C4-2B (cell line): Measurements from ENCODE around the gene CARHSP1.
A peak's percentile ranks its signal among the peaks of the same experiment; 100 is the strongest.

Experiments
- H3K27ac ChIP-seq: fragments of 450-650 bp; 2 replicates; pipeline ENCODE4 v1.5.1; 2017
- ZFX ChIP-seq: fragments of 450-650 bp; IDR thresholded peaks from 2 replicates; pipeline ENCODE4 v1.6.1; 2017
- TF ChIP-seq, protein P1 (sequence below): fragments of 450-650 bp; conservative IDR thresholded peaks from 2 replicates; pipeline ENCODE4 v1.5.1; 2017; ENCODE audit warnings: mild to moderate bottlenecking

Gene CARHSP1

DNA sequence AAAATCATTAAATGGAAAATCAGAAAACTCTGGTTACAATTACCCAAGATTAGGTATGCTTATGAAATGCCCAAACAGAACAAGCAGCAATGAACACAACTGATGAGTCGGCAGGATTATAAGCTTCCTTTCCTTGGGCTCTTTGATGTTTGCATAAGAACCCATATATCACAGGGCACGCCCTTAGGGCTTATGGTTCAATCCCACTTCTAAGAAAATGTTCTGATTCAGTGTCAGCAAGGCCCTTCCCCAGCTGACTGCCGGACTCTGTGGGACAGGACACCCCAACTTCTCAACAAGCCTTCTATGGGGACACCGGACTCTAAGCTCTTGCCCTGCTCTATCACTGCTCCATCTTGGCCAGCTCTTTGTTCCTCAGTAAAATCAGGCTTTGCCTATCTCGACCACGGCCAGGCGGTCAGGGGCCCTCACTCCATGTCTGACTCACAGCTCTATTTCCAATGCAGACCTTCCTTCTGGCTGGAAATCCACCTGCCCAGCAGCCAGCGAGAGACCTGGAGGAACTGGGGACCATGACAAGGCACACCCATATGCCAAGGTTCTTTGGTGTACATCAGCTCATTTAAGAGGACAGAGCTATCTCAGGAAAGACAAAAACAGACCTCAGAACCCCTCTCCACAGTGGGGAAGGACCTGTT is 40.1 kb upstream of the CARHSP1 start:
- no peak overlapping the region for H3K27ac ChIP-seq
- TF ChIP-seq, protein P1, sequence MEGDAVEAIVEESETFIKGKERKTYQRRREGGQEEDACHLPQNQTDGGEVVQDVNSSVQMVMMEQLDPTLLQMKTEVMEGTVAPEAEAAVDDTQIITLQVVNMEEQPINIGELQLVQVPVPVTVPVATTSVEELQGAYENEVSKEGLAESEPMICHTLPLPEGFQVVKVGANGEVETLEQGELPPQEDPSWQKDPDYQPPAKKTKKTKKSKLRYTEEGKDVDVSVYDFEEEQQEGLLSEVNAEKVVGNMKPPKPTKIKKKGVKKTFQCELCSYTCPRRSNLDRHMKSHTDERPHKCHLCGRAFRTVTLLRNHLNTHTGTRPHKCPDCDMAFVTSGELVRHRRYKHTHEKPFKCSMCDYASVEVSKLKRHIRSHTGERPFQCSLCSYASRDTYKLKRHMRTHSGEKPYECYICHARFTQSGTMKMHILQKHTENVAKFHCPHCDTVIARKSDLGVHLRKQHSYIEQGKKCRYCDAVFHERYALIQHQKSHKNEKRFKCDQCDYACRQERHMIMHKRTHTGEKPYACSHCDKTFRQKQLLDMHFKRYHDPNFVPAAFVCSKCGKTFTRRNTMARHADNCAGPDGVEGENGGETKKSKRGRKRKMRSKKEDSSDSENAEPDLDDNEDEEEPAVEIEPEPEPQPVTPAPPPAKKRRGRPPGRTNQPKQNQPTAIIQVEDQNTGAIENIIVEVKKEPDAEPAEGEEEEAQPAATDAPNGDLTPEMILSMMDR = no peak
- TF ChIP-seq ZFX = no peak

DNA sequence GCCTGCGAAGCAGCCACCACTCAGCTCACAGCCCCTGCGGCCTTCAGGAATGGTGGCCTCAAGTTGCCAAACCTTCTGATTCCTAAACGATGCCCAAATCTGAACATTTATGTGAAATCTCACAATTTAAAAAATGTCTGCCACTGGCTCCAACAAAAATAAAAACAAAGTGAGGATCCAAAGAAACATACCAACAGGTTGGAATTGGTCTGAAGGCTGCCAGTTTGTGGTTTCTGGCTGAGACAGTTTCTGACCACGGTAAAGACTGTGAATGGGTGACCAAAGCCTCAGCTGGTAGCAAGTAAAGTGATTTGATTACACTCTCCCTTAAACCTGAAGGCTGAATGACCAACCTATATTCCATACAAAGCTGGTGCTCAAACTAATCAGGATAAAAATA is 38.3 kb upstream of the CARHSP1 start:
- TF ChIP-seq, protein P1 = no peak
- TF ChIP-seq ZFX = no peak
- no peak overlapping the region for H3K27ac ChIP-seq

DNA sequence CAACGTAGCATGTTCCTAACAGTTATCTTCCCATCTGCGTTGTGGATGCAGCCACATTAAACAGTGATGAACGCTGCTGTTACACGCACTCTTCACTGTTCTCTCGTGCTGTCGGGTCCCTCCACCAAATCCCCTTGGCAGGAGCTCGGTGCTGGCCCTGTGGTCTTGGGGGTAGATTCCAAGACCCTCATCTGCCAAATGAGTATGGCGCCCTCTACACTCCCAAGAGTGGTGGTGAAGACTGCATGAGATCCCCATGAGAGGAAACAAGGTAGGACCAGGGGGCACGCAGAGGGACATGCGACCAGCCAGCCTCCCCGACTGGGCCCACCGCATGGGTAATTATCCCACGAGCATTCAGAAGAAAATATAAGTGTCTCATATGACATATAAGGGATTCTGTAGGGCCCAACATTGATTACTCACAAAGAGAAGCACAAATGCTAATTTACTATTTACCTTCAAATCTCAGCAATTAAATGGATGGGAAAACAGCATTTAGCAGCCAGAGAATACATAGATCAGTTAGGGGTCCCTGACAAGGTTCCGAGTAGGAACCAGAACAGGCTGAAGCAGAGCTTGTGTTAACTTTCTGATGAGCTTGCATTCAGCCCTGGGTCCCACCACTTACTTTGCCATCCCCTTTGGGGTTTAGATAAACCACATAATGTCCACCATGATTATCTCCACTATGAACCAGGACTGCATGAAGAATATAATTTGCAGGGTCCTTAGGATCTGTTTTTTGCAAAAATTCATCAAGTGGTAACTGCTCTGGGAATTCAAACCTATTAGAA is 37.2 kb upstream of the CARHSP1 start:
- TF ChIP-seq, protein P1 = no peak; the same call in 1 of the 2 replicates
- TF ChIP-seq ZFX = no peak
- no peak overlapping the region for H3K27ac ChIP-seq

DNA sequence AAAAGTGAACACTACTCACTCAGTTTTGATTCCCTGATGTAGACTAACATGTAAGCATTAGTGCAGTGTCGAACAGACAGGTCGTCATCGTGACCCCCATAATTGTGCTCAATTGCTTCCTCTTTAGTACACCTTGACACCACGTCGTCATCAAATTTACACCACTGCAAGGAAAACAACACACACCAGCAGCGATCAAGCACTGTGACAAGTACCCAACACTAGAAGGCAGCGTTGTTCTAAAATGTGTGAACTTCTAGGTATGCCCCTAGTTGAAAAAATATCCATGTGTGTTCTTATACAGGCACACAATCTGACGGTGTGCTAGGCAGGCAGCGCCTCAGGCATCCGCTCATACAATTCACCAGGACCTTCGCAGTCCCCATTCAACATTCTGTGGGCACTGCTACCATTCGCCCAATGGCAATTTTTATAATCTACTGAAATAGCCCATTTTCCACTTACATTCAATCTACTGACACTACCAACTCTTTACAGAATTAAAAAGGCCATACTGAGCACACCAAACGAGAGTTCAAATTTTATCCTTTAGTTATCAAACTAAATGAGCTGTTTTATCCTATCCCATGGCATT is 36.5 kb upstream of the CARHSP1 start:
- TF ChIP-seq, protein P1 = peak; percentile 61
- TF ChIP-seq ZFX = no peak
- H3K27ac ChIP-seq = no peak overlapping the region

DNA sequence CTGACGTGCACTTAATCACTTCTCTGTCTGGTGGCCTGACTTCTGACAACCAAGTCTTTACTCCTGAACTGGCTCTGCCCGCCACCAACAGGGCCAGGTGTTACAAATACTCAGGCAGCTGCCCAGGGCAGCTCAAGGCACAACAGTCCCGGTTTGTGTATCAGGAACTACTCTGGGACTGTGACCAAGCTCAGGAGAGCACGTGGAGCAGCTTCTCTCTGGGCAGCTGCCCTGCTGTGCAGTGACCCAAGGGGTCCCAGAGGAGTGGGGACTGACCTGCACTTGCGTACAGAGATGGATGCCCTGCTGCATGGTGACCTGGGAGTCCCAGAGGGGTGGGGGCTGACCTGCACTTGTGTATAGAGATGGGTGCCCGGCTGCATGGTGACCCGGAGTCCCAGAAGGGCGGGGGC is 35.2 kb upstream of the CARHSP1 start:
- TF ChIP-seq, protein P1 = no peak
- no peak for TF ChIP-seq ZFX
- H3K27ac ChIP-seq = no peak overlapping the region

DNA sequence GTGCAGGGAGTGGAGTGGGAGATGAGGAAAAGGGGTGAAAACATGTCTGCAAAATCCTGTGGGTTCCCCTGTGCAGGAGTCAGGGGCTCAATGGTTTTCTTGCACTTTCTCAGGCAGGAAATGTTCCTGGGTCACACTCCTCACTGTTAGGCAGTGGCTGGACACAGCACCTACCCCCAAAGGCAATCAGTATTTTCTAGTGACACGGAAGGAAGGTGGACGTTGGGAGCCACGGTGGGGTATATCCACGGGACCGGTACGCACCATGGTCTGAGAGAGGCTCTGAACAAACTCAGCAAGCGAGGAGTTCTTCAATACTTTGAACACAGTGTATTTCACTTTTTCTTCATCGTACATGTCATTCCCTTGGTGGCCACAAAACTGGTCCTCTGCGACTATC is 34.2 kb upstream of the CARHSP1 start:
- TF ChIP-seq, protein P1 = no peak
- no peak for TF ChIP-seq ZFX

DNA sequence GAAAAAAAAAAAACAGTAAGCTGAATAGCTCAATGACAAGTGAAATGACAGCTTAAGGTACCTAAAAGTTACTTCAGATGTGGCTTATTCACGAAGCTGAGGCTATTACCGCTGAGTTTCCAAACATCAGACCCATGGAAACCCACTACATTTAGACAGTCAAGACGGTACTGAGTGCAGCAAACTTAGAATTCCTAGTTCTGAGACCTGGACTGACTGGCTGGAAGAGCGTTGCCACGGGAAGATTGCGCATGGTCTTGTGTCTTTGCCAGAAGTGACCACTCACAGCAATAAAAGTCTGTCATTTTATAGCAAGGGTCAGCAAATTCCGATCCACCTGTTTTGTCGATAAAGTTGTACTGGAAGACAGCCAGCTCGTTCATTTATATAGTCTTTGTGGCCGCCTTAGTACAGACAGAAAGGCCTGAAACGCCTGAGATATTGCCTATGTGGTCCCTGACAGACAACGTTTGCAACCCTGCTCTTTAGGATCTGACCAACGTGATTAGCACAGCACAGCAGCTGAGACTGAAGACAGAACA is 32.6 kb upstream of the CARHSP1 start:
- no peak overlapping the region for H3K27ac ChIP-seq
- no peak for TF ChIP-seq ZFX
- TF ChIP-seq, protein P1 = no peak

More for the DNA sequence above, 34.2 kb upstream of the CARHSP1 start:
- H3K27ac ChIP-seq = no peak overlapping the region
